K562 (cell line): ENCODE results near the gene NUDT22. TPM values are rescaled to one million over a fixed set of nuclear protein-coding genes. Genes with fewer than 3 reads are reported as not detected.

Experiments
- CREM ChIP-seq: IDR thresholded peaks from 2 replicates; pipeline ENCODE4 v1.6.1; 2014; ENCODE audit warnings: antibody characterized with exemption, low read depth
- GABPA ChIP-seq: fragments of 200-800 bp; sonication (Bioruptor generic); conservative IDR thresholded peaks from 2 replicates; pipeline ENCODE4 v1.6.1; 2016; ENCODE audit warnings: low read depth, missing genetic modification characterization, missing compliant biosample characterization
- IRF2 ChIP-seq: sonication (generic); formaldehyde crosslinking; IDR thresholded peaks from 2 replicates; pipeline ENCODE4 v1.8.1; 2022; ENCODE audit warnings: mild to moderate bottlenecking, missing genetic modification reagents
- NEUROD1 ChIP-seq: fragments of 150-350 bp; IDR thresholded peaks from 2 replicates; pipeline ENCODE4 v1.6.1; 2014; ENCODE audit warnings: borderline replicate concordance, low read length, low read depth; ENCODE audit not compliant: partially characterized antibody
- POLR2AphosphoS2 ChIP-seq: IDR thresholded peaks from 2 replicates; pipeline ENCODE4 v1.6.1; 2012; ENCODE audit warnings: low read length, improper control_type of control experiment
- RBBP5 ChIP-seq: fragments of 200-600 bp; sonication (generic); IDR thresholded peaks from 2 replicates; pipeline ENCODE4 v1.6.1; 2012; ENCODE audit warnings: borderline replicate concordance, mild to moderate bottlenecking, low read length, control low read depth, inconsistent platforms; ENCODE audit not compliant: insufficient read depth, poor library complexity, severe bottlenecking
- SREBF2 ChIP-seq: sonication (generic); formaldehyde crosslinking; IDR thresholded peaks from 2 replicates; pipeline ENCODE4 v1.4.0; 2020; ENCODE audit warnings: mild to moderate bottlenecking, missing genetic modification reagents
- ZNF212 ChIP-seq: fragments of 450-650 bp; formaldehyde crosslinking; IDR thresholded peaks from 2 replicates; pipeline ENCODE4 v1.4.0; 2020; ENCODE audit warnings: mild to moderate bottlenecking
- ZNF444 ChIP-seq: fragments of 250-450 bp; sonication (Bioruptor Pico); IDR thresholded peaks from 2 replicates; pipeline ENCODE4 v1.4.0; 2020; ENCODE audit warnings: mild to moderate bottlenecking, moderate library complexity
- polyA plus RNA-seq, 8 experiments: library from polyadenylated mRNA; depleted of rRNA in 4 of 8; stranded (reverse) in 5 of 8; unstranded in 3 of 8; fragments of >200 nt; fragmentation: Nextera tagmentation in 2 of 8; fragmentation: Illumina TruSeq in 1 of 8; extraction: Ambion mirVana in 2 of 8; extraction: Trizol in 1 of 8; gene quantifications; 2 replicates each; pipeline versions ENCODE4 v1.2.1 to v1.2.3, GENCODE V29; 2011 to 2014; ENCODE audit warnings: inconsistent platforms in 1 of 8, missing spikeins in 1 of 8
- total RNA-seq, 7 experiments: library from RNA; depleted of rRNA in 6 of 7; stranded (reverse); fragments of >200 nt in 6 of 7; fragmentation: Illumina TruSeq in 2 of 7; extraction: Trizol in 2 of 7; gene quantifications; 2 replicates each; pipeline versions ENCODE4 v1.2.1 to v1.2.3, GENCODE V29; 2011 to 2021; ENCODE audit warnings: low replicate concordance in 1 of 7
- TF ChIP-seq, protein P1 (sequence below): sonication (generic); formaldehyde crosslinking; IDR thresholded peaks from 2 replicates; pipeline ENCODE4 v1.8.1; 2023; ENCODE audit warnings: mild to moderate bottlenecking, missing genetic modification reagents, moderate library complexity
- TF ChIP-seq, protein P2 (sequence below): IDR thresholded peaks from 2 replicates; pipeline ENCODE4 v1.6.1; 2011; ENCODE audit warnings: borderline replicate concordance, low read depth, mild to moderate bottlenecking, moderate library complexity, low read length; ENCODE audit not compliant: insufficient read depth, poor library complexity, severe bottlenecking
- TF ChIP-seq, protein P3 (sequence below): fragments of 450-650 bp; IDR thresholded peaks from 2 replicates; pipeline ENCODE4 v1.6.1; 2017; ENCODE audit warnings: mild to moderate bottlenecking, moderate library complexity
- TF ChIP-seq, protein P4 (sequence below): IDR thresholded peaks from 2 replicates; pipeline ENCODE4 v1.6.1; 2012; ENCODE audit warnings: low read depth, low read length, improper control_type of control experiment, borderline replicate concordance
- TF ChIP-seq, protein P5 (sequence below): sonication (generic); formaldehyde crosslinking; IDR thresholded peaks from 2 replicates; pipeline ENCODE4 v1.8.0; 2022; ENCODE audit warnings: missing genetic modification reagents, mild to moderate bottlenecking, borderline replicate concordance

The NUDT22 gene
- total and polyA plus RNA-seq, 9 of the 15 experiments (the other 6 are each of a cell fraction or from before 2014, with no cell fraction given): 6.3 to 92.6 (median 37.4) TPM

DNA sequence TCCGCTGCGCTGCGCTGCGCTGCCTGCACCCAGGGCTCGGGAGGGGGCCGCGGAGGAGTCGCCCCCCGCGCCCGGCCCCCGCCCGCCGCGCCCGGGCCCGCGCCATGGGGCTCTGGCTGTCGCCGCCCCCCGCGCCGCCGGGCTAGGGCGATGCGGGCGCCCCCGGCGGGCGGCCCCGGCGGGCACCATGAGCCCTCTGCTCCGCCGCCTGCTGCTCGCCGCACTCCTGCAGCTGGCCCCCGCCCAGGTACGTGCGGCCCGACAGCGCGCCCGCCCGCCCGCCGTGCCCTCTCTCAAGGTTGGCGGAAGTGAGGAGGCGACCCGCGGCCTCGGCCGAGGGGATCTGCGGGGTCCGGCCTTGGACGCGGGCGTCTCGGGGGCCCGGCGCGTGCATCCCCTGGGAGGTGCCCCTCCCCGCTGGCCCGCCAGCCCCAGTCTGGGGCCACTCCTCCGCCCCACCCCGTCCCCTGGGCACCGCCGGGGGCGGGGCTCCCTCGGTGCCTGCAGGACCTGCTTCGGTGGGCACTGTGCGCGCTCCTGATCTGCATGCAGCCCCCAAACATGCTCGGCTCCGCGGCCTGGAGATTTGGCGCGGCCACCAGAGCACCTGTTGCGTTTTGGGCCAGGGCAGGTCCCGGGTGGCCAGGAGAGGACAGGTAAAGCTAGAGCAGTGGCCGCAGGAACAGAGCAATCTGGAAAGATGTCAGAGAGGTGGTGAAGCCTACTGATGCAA lies 8.7 kb downstream of the NUDT22 start (continued):
- TF ChIP-seq, protein P1, sequence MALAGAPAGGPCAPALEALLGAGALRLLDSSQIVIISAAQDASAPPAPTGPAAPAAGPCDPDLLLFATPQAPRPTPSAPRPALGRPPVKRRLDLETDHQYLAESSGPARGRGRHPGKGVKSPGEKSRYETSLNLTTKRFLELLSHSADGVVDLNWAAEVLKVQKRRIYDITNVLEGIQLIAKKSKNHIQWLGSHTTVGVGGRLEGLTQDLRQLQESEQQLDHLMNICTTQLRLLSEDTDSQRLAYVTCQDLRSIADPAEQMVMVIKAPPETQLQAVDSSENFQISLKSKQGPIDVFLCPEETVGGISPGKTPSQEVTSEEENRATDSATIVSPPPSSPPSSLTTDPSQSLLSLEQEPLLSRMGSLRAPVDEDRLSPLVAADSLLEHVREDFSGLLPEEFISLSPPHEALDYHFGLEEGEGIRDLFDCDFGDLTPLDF (CRISPR knock-in tag): no peak
- TF ChIP-seq, protein P2, sequence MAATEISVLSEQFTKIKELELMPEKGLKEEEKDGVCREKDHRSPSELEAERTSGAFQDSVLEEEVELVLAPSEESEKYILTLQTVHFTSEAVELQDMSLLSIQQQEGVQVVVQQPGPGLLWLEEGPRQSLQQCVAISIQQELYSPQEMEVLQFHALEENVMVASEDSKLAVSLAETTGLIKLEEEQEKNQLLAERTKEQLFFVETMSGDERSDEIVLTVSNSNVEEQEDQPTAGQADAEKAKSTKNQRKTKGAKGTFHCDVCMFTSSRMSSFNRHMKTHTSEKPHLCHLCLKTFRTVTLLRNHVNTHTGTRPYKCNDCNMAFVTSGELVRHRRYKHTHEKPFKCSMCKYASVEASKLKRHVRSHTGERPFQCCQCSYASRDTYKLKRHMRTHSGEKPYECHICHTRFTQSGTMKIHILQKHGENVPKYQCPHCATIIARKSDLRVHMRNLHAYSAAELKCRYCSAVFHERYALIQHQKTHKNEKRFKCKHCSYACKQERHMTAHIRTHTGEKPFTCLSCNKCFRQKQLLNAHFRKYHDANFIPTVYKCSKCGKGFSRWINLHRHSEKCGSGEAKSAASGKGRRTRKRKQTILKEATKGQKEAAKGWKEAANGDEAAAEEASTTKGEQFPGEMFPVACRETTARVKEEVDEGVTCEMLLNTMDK: no peak
- TF ChIP-seq ZNF444 (CRISPR knock-in tag) (no peak), CREM (no peak), RBBP5 (peak; percentile 35), GABPA (tag) (no peak; the same call in 1 of the 2 replicates), NEUROD1 (no peak), POLR2AphosphoS2 (no peak), SREBF2 (CRISPR knock-in tag) (no peak), IRF2 (CRISPR knock-in tag) (no peak), ZNF212 (CRISPR knock-in tag) (no peak)
- TF ChIP-seq, protein P3, sequence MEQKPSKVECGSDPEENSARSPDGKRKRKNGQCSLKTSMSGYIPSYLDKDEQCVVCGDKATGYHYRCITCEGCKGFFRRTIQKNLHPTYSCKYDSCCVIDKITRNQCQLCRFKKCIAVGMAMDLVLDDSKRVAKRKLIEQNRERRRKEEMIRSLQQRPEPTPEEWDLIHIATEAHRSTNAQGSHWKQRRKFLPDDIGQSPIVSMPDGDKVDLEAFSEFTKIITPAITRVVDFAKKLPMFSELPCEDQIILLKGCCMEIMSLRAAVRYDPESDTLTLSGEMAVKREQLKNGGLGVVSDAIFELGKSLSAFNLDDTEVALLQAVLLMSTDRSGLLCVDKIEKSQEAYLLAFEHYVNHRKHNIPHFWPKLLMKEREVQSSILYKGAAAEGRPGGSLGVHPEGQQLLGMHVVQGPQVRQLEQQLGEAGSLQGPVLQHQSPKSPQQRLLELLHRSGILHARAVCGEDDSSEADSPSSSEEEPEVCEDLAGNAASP: no peak
- TF ChIP-seq, protein P4, sequence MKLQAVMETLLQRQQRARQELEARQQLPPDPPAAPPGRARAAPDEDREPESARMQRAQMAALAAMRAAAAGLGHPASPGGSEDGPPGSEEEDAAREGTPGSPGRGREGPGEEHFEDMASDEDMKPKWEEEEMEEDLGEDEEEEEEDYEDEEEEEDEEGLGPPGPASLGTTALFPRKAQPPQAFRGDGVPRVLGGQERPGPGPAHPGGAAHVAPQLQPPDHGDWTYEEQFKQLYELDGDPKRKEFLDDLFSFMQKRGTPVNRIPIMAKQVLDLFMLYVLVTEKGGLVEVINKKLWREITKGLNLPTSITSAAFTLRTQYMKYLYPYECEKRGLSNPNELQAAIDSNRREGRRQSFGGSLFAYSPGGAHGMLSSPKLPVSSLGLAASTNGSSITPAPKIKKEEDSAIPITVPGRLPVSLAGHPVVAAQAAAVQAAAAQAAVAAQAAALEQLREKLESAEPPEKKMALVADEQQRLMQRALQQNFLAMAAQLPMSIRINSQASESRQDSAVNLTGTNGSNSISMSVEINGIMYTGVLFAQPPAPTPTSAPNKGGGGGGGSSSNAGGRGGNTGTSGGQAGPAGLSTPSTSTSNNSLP: no peak
- TF ChIP-seq, protein P5, sequence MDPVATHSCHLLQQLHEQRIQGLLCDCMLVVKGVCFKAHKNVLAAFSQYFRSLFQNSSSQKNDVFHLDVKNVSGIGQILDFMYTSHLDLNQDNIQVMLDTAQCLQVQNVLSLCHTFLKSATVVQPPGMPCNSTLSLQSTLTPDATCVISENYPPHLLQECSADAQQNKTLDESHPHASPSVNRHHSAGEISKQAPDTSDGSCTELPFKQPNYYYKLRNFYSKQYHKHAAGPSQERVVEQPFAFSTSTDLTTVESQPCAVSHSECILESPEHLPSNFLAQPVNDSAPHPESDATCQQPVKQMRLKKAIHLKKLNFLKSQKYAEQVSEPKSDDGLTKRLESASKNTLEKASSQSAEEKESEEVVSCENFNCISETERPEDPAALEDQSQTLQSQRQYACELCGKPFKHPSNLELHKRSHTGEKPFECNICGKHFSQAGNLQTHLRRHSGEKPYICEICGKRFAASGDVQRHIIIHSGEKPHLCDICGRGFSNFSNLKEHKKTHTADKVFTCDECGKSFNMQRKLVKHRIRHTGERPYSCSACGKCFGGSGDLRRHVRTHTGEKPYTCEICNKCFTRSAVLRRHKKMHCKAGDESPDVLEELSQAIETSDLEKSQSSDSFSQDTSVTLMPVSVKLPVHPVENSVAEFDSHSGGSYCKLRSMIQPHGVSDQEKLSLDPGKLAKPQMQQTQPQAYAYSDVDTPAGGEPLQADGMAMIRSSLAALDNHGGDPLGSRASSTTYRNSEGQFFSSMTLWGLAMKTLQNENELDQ (CRISPR knock-in tag): no peak
